Kidney (tissue), 14 donors: ENCODE measurements around the gene RIN3. TPM values are rescaled to one million over a fixed set of nuclear protein-coding genes. Genes with fewer than 3 reads are reported as not detected.

ENCODE experiments used
- DNase-seq, 5 donors: peaks; one replicate each; pipeline ENCODE4 v3.0.0-alpha.2; 2013 to 2020
- FAIRE-seq: peaks from 2 replicates; lab custom pipeline; 2012; peaks lifted over from hg19 to GRCh38; lab: Jason Lieb, UNC
- H3K27ac ChIP-seq, 2 donors: one replicate each; pipeline ENCODE4 v1.7.0; 2013; ENCODE audit warnings: low read depth in 2 of 2, low read length in 2 of 2, inconsistent platforms in 1 of 2
- H3K27me3 ChIP-seq: one replicate; pipeline ENCODE4 v1.7.1; 2013; ENCODE audit warnings: low read length, inconsistent platforms; ENCODE audit not compliant: control insufficient read depth, insufficient read depth
- H3K36me3 ChIP-seq, 3 donors: one replicate each; pipeline versions ENCODE4 v1.7.0 to v1.7.1; 2013; ENCODE audit warnings: low read length in 3 of 3, control low read depth in 1 of 3, inconsistent platforms in 1 of 3; ENCODE audit not compliant: insufficient read depth in 3 of 3, control insufficient read depth in 2 of 3
- H3K4me1 ChIP-seq, 3 donors: one replicate each; pipeline versions ENCODE4 v1.7.0 to v1.7.1; 2013; ENCODE audit warnings: low read length in 3 of 3, inconsistent platforms in 1 of 3, low read depth in 1 of 3; ENCODE audit not compliant: control insufficient read depth in 2 of 3, insufficient read depth in 2 of 3
- H3K4me3 ChIP-seq, 3 donors: one replicate each; pipeline versions ENCODE4 v1.7.0 to v1.8.1; 2013; ENCODE audit warnings: low read length in 3 of 3, control low read depth in 1 of 3, inconsistent platforms in 1 of 3
- H3K9ac ChIP-seq, 3 donors: one replicate each; pipeline versions ENCODE4 v1.7.0 to v1.7.1; 2013; ENCODE audit warnings: low read length in 3 of 3, control low read depth in 1 of 3, inconsistent platforms in 1 of 3
- H3K9me3 ChIP-seq, 3 donors: one replicate each; pipeline versions ENCODE4 v1.7.0 to v1.7.1; 2013; ENCODE audit warnings: low read length in 3 of 3, control low read depth in 1 of 3, inconsistent platforms in 1 of 3; ENCODE audit not compliant: control insufficient read depth in 2 of 3, insufficient read depth in 1 of 3
- CTCF ChIP-seq: IDR thresholded peaks from 3 replicates; pipeline ENCODE4 v1.5.1; 2012; ENCODE audit warnings: mild to moderate bottlenecking, moderate library complexity, borderline replicate concordance; ENCODE audit not compliant: insufficient read depth; ENCODE audit errors: extremely low read depth
- intact Hi-C: fragments of 100-400 bp; cut with DNase I; formaldehyde crosslinking; loops from one replicate; pipeline ENCODE4 v1.11.1; 2022
- polyA plus RNA-seq: library from polyadenylated mRNA; stranded (reverse); fragments of 350-450 nt; fragmentation: Illumina TruSeq; extraction: RNeasy Lipid Tissue Mini Kit (QIAGEN cat#74804); gene quantifications from one replicate; pipeline ENCODE4 v1.2.3, GENCODE V29; 2014; ENCODE audit warnings: low read depth, low replicate concordance; ENCODE audit not compliant: insufficient read depth
- total RNA-seq: library from RNA; stranded (reverse); fragmentation: NEBNext Ultra II Directional; extraction: Animal tissue kit (Norgen Biotek cat#: 25700); gene quantifications from one replicate; pipeline ENCODE4 v1.2.1, GENCODE V29; 2021
- donor health status: control.
- donor health status: control.
- donor health status: control.
- donor health status: control.
- donor health status: control.
- donor health status: DM: yes; HTN: yes; CAD: no.
- donor health status: Normal renal cell carcinoma (clear cell type).

RIN3 gene
- total and polyA plus RNA-seq, 2 donors from 2014 or later = 7.1 to 30.4 TPM

- H3K27ac ChIP-seq = no peak overlapping the region
- peak in 3 of 5 donors; percentile 24 to 77 (median 33) for DNase-seq
- no peak for TF ChIP-seq CTCF
Observed at GRCh38 chr14:92475451-92476187, 38.0 kb upstream of the RIN3 start.

GRCh38 chr14:92480856-92481255 lies 32.7 kb upstream of the RIN3 start:
- no peaks in the 10 kb centered on the region for H3K4me1 ChIP-seq
- intact Hi-C loops = no loop called here
- H3K4me3 ChIP-seq = no peak overlapping the region
- FAIRE-seq (no peak), DNase-seq (no peak)
- no peaks in the 10 kb centered on the region for H3K9me3 ChIP-seq
- H3K36me3 ChIP-seq = no peaks in the 10 kb centered on the region
- H3K9ac ChIP-seq = no peak overlapping the region
- no peaks in the 10 kb centered on the region for H3K27me3 ChIP-seq
- no peak for TF ChIP-seq CTCF
- no peak overlapping the region for H3K27ac ChIP-seq

More at GRCh38 chr14:92475451-92476187, 38.0 kb upstream of the RIN3 start:
- Histone ChIP-seq H3K4me1 (no peaks in the 10 kb centered on the region), H3K4me3 (no peak overlapping the region), H3K27me3 (no peaks in the 10 kb centered on the region), H3K9me3 (no peaks in the 10 kb centered on the region), H3K9ac (no peak overlapping the region), H3K36me3 (no peaks in the 10 kb centered on the region)
- intact Hi-C loops = no loop called here
- FAIRE-seq = no peak

GRCh38 chr14:92481386-92481785 lies 32.2 kb upstream of the RIN3 start:
- TF ChIP-seq CTCF = no peak
- H3K36me3 ChIP-seq = no peaks in the 10 kb centered on the region
- no peak overlapping the region for H3K4me3 ChIP-seq
- no peaks in the 10 kb centered on the region for H3K9me3 ChIP-seq
- intact Hi-C loops = no loop called here
- no peak for DNase-seq
- H3K9ac ChIP-seq = no peak overlapping the region
- no peak overlapping the region for H3K27ac ChIP-seq
- no peaks in the 10 kb centered on the region for H3K27me3 ChIP-seq
- no peaks in the 10 kb centered on the region for H3K4me1 ChIP-seq
- FAIRE-seq = no peak
